ENCODE data around the gene ZPLD1. TPM values are rescaled to one million over a fixed set of nuclear protein-coding genes. Genes with fewer than 3 reads are reported as not detected.

Gene ZPLD1
- total and polyA plus RNA-seq, 2 of the 4 experiments (the other 2 are of a cell fraction), result under 0.01 to 0.03 TPM

- no peak overlapping the region for H3K9ac ChIP-seq (ENCODE audit: low read depth, low read length)
- no peak overlapping the region for H3K14ac ChIP-seq (replicated peaks; ENCODE audit: low read depth, low read length)
- no peak overlapping the region for H4K5ac ChIP-seq (ENCODE audit: low read depth, low read length)
- no peak overlapping the region for H2BK5ac ChIP-seq (ENCODE audit: low read depth, low read length, poor library complexity, severe bottlenecking)
- no peak overlapping the region for H3K4ac ChIP-seq (ENCODE audit: low read depth, low read length)
- in situ Hi-C loops (cut with MboI; ENCODE audit: low sequenced_read_pairs), result no loop called here
- H2AK5ac ChIP-seq (ENCODE audit: low read depth, low read length), result no peak overlapping the region
- BruUV-seq (replicated peaks), result no TSS peak
- ChIA-PET CTCF (no interaction called here), POLR2A (ENCODE audit: unreplicated experiment) (no interaction called here)
- H3K9me1 ChIP-seq (ENCODE audit: insufficient read depth, low read length), result no peaks in the 10 kb centered on the region
- no peak overlapping the region for H3K18ac ChIP-seq (ENCODE audit: low read depth, low read length)
- H4K20me1 ChIP-seq (ENCODE audit: insufficient read depth, low read length), result no peaks in the 10 kb centered on the region
- H4K91ac ChIP-seq (ENCODE audit: insufficient read depth, low read depth, low read length), result no peak overlapping the region
- no peak overlapping the region for H2AK9ac ChIP-seq (replicated peaks; ENCODE audit: low read depth, low read length, poor library complexity)
- H2BK20ac ChIP-seq (ENCODE audit: low read depth, low read length), result no peak overlapping the region
- H3K56ac ChIP-seq (ENCODE audit: extremely low read depth, insufficient read depth, low read length), result no peak overlapping the region
- dilution Hi-C loops (cut with HindIII; ENCODE audit: low sequenced_read_pairs, unreplicated experiment), result no loop called here
- ATAC-seq (ENCODE audit: low read depth), result no peak
- no peak overlapping the region for H3K4me3 ChIP-seq (ENCODE audit: insufficient read depth, low read depth, low read length)
- H3K9me3 ChIP-seq (ENCODE audit: control insufficient read depth, insufficient read depth, low read length), result no peaks in the 10 kb centered on the region
- intact Hi-C loops (cut with micrococcal nuclease), result no loop called here
- no peak for TF ChIP-seq MXI1 (IDR thresholded peaks at IDR 0.05; ENCODE audit: borderline replicate concordance, low read depth, low read length)
- TF ChIP-seq ELK1 (IDR thresholded peaks at IDR 0.05; ENCODE audit: borderline replicate concordance, low read depth, low read length), result no peak
- no peak for TF ChIP-seq SMC3 (IDR thresholded peaks at IDR 0.05; ENCODE audit: low read depth, low read length)
- TF ChIP-seq FOS (IDR thresholded peaks at IDR 0.05; ENCODE audit: low read depth, low read length), result no peak
- TF ChIP-seq MAZ (IDR thresholded peaks at IDR 0.05; ENCODE audit: borderline replicate concordance, low read depth, low read length), result no peak
- TF ChIP-seq CTCF (conservative IDR thresholded peaks at IDR 0.05; ENCODE audit: low read depth, low read length), result no peak
- no peak for TF ChIP-seq BHLHE40 (IDR thresholded peaks at IDR 0.05; ENCODE audit: low read depth, low read length)
- no peak for TF ChIP-seq USF2 (IDR thresholded peaks at IDR 0.05; ENCODE audit: low read depth, low read length)
- TF ChIP-seq CEBPB (IDR thresholded peaks at IDR 0.05; ENCODE audit: low read depth, low read length), result no peak
- no peak overlapping the region for H2AFZ ChIP-seq (replicated peaks; ENCODE audit: low read length, poor library complexity)
- no peak overlapping the region for H2BK120ac ChIP-seq (ENCODE audit: low read depth, low read length)
- no peak overlapping the region for H2BK15ac ChIP-seq (ENCODE audit: low read depth, low read length)
- H3K4me2 ChIP-seq (ENCODE audit: low read depth, low read length), result no peak overlapping the region
- DNase-seq, result no peak
- no peaks in the 10 kb centered on the region for H3K36me3 ChIP-seq (ENCODE audit: control insufficient read depth, insufficient read depth, low read length)
- H3K27me3 ChIP-seq (ENCODE audit: control insufficient read depth, insufficient read depth, low read length), result no peaks in the 10 kb centered on the region
- H4K8ac ChIP-seq (ENCODE audit: low read depth in 2 of 2, low read length in 2 of 2), result no peak overlapping the region
- no peaks in the 10 kb centered on the region for H3K79me1 ChIP-seq (ENCODE audit: low read depth in 1 of 2, low read length in 2 of 2)
- H3K27ac ChIP-seq (ENCODE audit: insufficient read depth, low read length), result no peak overlapping the region
- no peak overlapping the region for H3K23ac ChIP-seq (ENCODE audit: low read depth, low read length)
- H3K4me1 ChIP-seq (ENCODE audit: control insufficient read depth, insufficient read depth, low read length), result no peaks in the 10 kb centered on the region
Observed at GRCh38 chr3:102488331-102488730, 53.5 kb downstream of the ZPLD1 start.
